GM18499 (cell line): ENCODE data around the gene NDUFS6.

Experiments
- ATAC-seq: cut with Tn5 transposase; IDR thresholded peaks from one replicate; pipeline ENCODE4 v1.9.1; 2021; ENCODE audit warnings: moderate number of reproducible peaks; ENCODE audit not compliant: insufficient read depth, unreplicated experiment

NDUFS6 gene

DNA sequence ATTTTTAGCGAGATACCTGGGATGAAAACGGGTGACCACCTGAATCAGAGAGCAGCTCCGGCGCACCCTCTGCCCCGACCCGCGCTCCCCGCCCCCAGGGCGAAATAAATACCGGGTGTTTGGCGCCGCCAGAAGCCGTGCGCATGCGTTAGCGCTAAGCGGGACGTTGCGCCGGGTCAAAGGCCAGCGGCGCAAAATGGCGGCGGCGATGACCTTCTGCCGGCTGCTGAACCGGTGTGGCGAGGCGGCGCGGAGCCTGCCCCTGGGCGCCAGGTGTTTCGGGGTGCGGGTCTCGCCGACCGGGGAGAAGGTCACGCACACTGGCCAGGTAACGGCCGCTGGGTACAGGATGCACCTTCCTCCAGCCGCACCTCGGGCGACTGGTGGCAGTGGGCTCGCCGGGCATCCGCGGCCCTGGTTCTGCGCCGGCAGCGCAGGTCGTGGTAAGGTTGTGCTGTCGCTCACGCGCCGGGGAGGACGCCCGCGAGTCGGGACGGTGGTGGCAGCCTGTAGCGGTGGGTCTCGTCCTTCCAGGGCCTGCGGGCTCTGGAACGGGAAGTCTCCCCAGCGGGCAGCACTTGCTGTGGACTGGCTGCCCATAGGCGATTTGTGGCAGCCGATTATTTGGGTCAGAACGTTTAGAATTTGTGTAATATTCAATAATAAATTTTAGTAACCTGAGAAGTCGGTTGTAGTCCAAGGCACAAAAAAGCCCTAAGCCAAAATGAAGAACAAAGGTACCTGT is at the start of gene NDUFS6:
NDUFS6 (plus strand) TSS at position 186 of the 745 bp plus-strand sequence; CDS start at position 197, 11 bp downstream.
- ATAC-seq: peak; percentile 38

- no peak for ATAC-seq
Observed at GRCh38 chr5:1751864-1752822, 49.1 kb upstream of the NDUFS6 start.

GRCh38 chr5:1752881-1753280 is 48.3 kb upstream of the NDUFS6 start:
- no peak for ATAC-seq

GRCh38 chr5:1753490-1753889 is 47.7 kb upstream of the NDUFS6 start:
- no peak for ATAC-seq

DNA sequence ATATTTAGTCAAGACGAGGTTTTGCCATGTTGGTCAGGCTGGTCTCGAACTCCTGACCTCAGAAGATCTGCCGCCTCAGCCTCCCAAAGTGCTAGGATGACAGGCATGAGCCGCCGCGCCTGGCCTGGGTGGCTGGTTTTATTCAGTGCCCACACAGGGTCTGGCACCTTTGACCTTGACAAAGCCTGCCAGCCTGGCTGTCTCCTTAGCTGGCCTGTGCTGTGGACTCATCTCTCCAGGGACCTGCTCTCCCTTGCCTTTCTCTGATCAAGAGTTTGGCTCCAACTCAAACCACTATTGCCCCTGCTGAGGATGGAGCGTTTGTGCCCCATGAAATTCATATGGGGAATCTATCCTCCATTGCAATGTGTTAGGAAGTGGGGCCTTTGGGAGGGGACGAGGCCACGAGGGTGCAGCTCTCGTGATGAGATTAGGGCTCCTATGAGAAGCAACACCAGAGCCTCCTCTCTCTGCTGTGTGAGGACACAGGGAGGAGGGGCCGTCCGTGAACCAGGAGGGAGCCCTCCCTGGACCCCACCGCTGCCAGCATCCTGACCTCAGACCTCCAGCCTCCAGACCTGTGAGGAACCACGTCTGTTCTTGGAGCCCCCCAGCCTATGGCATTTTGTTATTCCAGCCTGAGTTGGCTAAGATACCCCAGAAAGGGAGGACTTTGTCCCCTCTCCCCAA is 46.5 kb upstream of the NDUFS6 start:
- no peak for ATAC-seq

DNA sequence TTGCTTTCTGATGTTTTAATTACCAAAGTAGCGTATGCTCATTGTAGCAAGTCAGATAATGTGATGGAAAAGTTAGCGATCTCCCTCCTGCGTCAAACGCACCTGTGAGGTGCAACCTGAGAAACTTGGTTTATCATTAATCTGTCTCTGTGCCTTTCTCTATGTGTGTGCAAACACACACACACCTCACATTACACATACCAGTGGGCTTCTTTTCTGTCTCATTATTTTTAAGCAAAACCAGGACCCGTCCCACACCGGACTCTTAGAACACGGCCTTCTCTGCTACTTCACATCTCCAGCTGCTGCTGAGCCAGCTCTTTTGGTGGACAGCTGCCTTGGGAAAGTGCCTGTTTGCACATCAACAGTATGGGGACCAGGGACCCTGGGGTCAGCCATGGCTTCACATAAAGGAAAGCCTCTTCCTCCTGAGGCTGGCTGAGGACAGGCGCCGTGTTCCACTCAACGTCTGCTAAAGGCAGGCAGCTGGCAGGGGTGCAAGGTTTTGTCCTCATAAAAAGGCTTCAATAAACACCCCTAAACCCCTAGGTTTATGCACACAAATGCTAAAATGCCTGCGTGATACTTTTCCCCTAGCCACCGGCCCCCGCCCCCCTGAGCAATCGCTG is 45.8 kb upstream of the NDUFS6 start:
- no peak for ATAC-seq

DNA sequence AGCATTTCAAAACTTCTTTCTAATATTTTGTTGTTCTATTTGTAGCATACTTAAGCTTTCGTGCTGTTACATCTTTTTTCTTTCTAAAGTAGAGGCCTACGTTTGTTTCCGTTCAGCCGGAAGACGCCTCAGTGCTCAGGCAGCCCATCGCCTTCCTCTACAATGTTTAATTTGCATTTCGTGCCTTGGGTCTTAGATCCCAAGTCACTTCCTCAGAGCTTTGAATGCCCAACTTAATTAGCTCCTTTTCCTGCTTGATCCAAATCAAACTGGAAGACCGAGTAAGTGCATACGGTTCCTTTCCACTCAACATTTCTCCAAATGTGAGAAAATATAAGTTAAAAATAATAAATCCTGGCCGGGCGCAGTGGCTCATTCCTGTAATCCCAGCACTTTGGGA is 44.7 kb upstream of the NDUFS6 start:
- no peak for ATAC-seq

GRCh38 chr5:1757511-1757910 is 43.7 kb upstream of the NDUFS6 start:
- no peak for ATAC-seq

DNA sequence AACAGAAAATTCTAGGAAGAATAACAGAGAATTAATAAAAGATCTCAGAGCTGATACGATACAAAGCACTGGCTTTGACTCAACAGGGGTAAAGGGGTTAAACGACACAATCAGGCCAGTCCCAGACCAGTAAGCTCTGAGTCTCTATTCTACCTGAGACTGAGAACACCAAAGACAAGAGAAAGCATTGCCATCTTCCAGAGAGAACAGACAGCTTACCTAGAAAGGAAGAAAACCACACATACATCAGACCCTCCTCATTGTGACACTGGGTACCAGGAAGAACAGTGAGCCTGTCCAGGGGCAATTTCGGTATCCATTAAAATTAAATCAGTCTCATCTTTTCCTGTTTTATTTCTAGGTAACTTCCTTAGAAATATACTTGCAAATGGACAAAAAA is 42.6 kb upstream of the NDUFS6 start:
- no peak for ATAC-seq

DNA sequence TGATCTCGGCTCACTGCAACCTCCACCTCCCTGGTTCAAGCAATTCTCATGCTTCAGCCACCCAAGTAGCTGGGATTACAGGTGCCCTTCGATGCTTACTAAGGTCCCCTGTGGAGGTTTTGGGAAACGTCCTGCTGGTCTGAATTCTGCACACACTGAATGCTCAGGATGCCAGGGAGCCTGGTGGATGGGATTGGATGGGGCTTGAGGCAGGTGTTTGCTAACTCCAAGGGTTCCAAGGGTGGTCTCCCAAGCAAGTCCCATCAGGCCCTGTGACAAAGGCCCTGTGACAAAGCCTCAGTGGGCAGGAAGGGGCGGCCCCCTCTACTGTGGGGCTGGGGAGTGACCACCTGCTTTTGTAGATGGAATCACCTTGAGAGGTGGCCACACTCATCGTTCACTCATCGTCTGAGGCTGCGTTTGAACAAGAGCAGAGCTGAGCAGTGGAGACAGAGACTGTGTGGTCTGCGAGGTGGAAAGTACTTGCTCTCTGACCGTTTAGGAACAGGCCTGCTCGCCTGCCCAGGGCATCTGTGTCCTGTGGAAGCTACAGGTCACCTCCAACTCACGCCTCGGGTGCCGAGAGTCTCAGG is 41.7 kb upstream of the NDUFS6 start:
- no peak for ATAC-seq

DNA sequence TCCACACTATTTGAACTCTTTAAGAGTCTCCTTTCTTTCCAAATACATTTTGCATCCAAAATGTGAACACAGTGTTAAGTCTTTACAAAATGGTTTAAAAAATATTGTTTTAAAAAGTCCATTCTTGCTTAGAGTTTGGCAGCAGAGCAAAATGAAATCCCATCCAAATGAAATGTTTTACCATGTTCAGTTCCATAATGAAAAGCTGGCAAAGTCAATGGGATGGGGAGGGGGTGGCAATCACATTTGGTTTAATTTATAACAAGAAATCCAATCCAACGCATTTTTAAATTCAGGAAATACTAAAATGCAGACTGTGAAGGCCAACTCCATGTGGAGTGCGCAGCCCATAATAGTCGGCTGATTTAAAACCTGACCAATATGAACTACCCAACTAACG is 41.0 kb upstream of the NDUFS6 start:
- ATAC-seq: no peak

- no peak for ATAC-seq
Observed at GRCh38 chr5:1760656-1761452, 40.4 kb upstream of the NDUFS6 start.

DNA sequence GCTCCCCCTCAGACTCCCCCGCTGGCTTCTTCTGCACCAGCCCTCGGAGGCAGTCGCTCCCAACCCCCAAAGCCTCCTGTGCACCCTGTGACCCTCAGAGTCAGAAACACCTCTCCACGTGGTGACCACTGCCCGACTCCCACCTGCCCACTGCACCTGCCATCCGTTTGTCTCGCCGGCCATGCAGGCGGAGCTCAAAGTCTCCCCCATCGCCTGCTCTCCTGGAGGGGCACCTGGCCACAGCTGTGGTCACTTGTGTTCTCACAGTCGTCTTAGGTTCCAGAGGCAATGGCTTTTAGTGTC is 39.8 kb upstream of the NDUFS6 start:
- ATAC-seq: no peak

DNA sequence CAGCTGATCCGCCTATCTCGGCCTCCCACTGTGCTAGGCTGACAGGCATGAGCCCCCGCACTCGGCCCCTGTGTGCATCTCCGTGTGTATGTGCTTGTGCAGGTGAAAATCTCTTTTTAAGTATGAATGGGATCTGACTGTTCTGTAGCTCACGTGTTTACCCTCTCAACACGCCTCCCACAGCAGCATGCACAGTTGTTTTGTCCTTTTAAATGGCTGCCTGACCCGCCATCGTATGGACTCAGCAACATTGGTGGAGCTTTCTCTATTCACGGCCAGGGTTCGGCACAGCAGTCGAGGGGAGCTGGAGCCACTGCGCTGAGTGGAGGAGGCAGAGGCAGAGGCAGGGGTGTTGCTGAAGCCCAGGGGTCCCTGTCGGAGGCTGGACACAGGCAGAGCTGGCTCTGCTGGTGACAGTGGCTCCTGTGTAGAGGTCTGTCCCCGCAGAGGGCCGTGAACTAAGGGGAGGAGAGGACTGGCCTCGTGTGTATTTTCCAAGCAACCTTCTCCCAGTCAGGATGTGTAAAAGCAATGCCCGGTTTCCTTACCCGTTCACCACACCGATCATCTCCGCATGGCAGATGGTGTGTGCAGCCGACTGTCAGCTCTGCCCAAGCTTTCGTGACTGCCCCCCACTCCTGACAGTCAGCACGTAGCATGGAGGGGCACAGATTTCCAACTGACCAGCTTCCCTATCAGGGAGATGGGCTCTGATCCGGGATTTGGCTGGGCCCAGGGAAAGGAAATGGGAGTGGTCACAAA is 38.9 kb upstream of the NDUFS6 start:
- no peak for ATAC-seq

- no peak for ATAC-seq
Observed at GRCh38 chr5:1762883-1763547, 38.2 kb upstream of the NDUFS6 start.

- ATAC-seq: no peak
Observed at GRCh38 chr5:1763548-1763911, 37.7 kb upstream of the NDUFS6 start.

- no peak for ATAC-seq
Observed at GRCh38 chr5:1763960-1764605, 37.1 kb upstream of the NDUFS6 start.

DNA sequence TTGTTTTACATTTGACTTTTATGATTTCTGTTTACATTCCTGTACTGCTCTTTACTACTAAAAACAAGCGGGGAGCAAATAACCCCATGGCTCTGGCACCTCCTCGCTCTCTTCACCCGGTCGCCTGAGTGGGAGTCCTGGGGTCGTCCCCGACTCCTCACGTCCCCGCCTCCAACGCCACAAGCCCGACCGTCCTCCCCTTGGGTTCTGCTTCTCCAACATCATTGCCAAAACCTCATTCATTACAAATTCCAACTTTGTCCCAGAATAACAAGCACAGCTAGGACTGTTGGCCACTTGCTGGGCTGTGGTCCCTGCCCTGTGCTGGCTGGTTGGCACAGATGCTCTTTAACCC is 36.6 kb upstream of the NDUFS6 start:
- no peak for ATAC-seq
